Effector memory CD8-positive, alpha-beta T cell (primary cell): ENCODE results near the gene MCUB.
"Not testable (repeated sequence)": the region's sequence is repeated elsewhere in the genome, so short reads cannot be mapped to it uniquely, and the experiment has no call there.

Experiments
- ATAC-seq: fragments of 150-1000 bp; cut with Tn5 transposase; replicated peaks from 2 replicates; pipeline ENCODE4 v1.10.0; 2021; ENCODE audit warnings: mild to moderate bottlenecking, moderate library complexity
- DNase-seq, 3 experiments: peaks; one replicate each; pipeline ENCODE4 v3.0.0; 2021
- H3K27ac Mint-ChIP-seq, 2 donors: one replicate each; pipeline ENCODE4 v1.8.0; 2022; ENCODE audit warnings: mild to moderate bottlenecking in 2 of 2, mixed read lengths in 2 of 2, moderate library complexity in 2 of 2
- H3K27me3 Mint-ChIP-seq, 2 donors: one replicate each; pipeline ENCODE4 v1.8.0; 2022; ENCODE audit warnings: mixed read lengths in 2 of 2
- H3K36me3 Mint-ChIP-seq: one replicate; pipeline ENCODE4 v1.8.0; 2022; ENCODE audit warnings: mild to moderate bottlenecking, moderate library complexity, mixed read lengths; ENCODE audit not compliant: insufficient read depth
- H3K4me1 Mint-ChIP-seq, 2 donors: one replicate each; pipeline ENCODE4 v1.8.0; 2022; ENCODE audit warnings: low read depth in 2 of 2, mixed read lengths in 2 of 2
- H3K4me3 Mint-ChIP-seq, 2 donors: one replicate each; pipeline ENCODE4 v1.8.0; 2022; ENCODE audit warnings: mild to moderate bottlenecking in 2 of 2, mixed read lengths in 2 of 2, moderate library complexity in 2 of 2
- H3K9me3 Mint-ChIP-seq, 2 donors: one replicate each; pipeline ENCODE4 v1.8.0; 2022; ENCODE audit warnings: mixed read lengths in 2 of 2

Gene MCUB

DNA sequence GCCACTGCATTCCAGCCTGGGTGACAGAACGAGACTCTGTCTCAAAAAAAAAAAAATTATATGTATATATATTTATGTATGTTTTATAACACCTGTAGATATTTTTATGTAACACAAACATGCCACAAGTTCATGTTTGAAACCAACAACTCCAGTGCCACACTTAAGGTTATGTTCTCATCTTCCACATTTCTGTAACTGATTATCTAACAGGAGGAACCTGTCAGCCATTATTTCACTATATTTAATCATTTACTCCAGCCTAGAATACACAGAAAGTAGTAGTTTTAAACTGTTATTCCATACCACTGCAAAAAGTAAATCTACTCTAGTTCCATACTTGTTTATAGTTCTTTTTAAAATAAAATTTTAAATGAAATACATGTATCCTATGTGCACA, 32.3 kb downstream of the MCUB start:
- no peak for DNase-seq
- Mint-ChIP-seq H3K4me3 (no peak overlapping the region), H3K27ac (peak overlapping the region in 1 of 2 donors; percentile 52), H3K27me3 (no peaks in the 10 kb centered on the region), H3K9me3 (no peaks in the 10 kb centered on the region), H3K4me1 (peaks cover 13 to 33% of the 10 kb centered on the region in 2 donors), H3K36me3 (no peaks in the 10 kb centered on the region)
- no peak for ATAC-seq

DNA sequence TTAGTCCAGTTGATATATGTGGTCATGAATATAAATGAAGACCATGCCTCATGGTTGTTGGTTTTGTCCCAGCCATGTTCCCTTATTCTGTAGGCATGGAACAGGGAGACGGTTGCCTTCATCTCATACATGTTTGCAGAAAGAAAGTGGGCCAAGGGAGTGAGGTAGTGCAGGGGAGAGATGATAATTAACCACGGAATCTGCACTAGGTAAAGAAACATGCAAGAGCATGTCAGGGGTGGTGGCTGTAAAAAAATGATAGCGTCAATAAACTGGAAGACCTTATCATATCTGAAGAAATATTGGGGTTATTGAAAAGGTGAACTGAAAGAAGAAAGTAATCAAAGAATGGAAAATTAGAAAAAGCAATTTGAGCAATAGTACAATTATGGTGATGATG, 35.1 kb downstream of the MCUB start:
- H3K36me3 Mint-ChIP-seq, DNase-seq, H3K4me3 Mint-ChIP-seq, H3K27ac Mint-ChIP-seq, H3K9me3 Mint-ChIP-seq, ATAC-seq, H3K27me3 Mint-ChIP-seq: not testable (repeated sequence)
- H3K4me1 Mint-ChIP-seq, result peaks cover 9 to 22% of the 10 kb centered on the region in 2 donors

DNA sequence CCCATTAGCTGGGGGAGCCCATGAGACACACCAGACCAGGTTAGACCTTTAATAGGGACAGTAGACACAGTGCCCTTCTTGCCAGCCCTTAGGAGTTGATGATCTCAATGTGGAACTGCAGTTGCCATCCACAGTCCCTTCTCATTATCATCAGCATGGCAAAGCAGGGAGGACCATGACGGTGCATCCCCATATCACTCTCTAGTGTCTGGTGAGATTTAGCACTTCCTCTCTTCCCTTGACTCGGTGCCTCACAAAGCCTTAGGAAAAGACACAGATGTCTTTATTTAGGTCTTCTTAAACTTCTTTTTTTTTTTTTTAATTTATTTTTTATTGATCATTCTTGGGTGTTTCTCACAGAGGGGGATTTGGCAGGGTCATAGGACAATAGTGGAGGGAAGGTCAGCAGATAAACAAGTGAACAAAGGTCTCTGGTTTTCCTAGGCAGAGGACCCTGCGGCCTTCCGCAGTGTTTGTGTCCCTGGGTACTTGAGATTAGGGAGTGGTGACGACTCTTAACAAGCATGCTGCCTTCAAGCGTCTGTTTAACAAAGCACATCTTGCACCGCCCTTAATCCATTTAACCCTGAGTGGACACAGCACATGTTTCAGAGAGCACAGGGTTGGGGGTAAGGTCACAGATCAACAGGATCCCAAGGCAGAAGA, 36.5 kb downstream of the MCUB start:
- H3K27me3 Mint-ChIP-seq, ATAC-seq, H3K27ac Mint-ChIP-seq, DNase-seq, H3K4me3 Mint-ChIP-seq, H3K36me3 Mint-ChIP-seq, H3K9me3 Mint-ChIP-seq: not testable (repeated sequence)
- peaks cover 7 to 20% of the 10 kb centered on the region in 2 donors for H3K4me1 Mint-ChIP-seq

DNA sequence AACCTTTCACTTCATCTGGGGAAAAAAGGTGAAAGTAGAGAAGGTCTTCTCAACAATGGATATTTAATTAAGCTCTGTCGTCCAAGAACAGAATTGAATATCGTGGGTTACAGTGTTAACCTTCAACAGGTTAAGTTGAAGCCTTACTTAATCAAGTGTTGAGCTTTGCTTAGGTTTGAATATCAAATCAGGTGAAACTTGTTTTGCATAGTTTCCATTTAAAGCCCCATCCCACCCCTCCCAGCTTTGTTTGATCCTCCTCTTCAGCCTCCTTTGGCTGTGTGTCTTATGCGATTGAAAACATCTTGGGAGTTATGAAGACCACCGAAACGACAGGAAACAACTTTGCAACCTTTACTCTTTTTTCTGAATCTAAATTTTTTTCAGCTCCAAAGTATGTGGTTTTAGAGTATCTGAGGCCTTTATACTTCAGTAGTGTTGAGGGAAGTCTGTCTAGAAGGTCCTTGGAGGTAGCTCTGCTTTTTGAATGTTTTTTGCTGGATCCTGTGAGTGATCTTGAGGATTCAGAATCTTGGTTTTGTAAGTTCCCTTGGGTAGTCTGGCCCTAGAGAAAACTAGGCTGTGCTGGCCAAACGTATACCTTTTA, 39.1 kb downstream of the MCUB start:
- no peak for ATAC-seq
- no peak for DNase-seq
- no peak overlapping the region for H3K4me3 Mint-ChIP-seq

DNA sequence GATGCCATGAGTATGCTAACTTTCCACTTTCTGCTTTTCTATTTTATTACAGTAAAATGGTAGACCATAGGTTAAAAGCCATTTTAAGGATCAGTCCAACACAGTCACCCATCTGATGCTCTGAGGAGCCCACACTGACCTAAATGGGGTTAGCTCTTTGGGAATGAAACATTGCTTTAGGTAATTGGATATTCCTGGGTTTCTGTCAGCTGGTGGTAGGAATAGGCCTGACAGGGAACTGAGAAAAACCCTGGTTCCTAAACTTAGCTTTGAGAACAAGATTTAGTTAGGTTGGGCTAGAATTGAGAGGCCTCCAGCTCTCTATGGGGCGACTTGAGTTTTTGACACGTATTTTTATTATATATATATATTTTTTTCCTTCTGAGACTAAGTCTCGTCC, 40.4 kb downstream of the MCUB start:
- ATAC-seq (no peak), DNase-seq (no peak)
- peaks cover 16 to 35% of the 10 kb centered on the region in 2 donors for H3K4me1 Mint-ChIP-seq
- peak overlapping the region in 1 of 2 donors; percentile 58 for H3K27ac Mint-ChIP-seq
- no peaks in the 10 kb centered on the region for H3K36me3 Mint-ChIP-seq
- H3K4me3 Mint-ChIP-seq, result no peak overlapping the region
- H3K9me3 Mint-ChIP-seq, result no peaks in the 10 kb centered on the region
- H3K27me3 Mint-ChIP-seq, result no peaks in the 10 kb centered on the region

More for the DNA sequence above, 39.1 kb downstream of the MCUB start:
- Mint-ChIP-seq H3K9me3 (no peaks in the 10 kb centered on the region), H3K4me1 (peaks cover 13 to 28% of the 10 kb centered on the region in 2 donors), H3K27me3 (no peaks in the 10 kb centered on the region), H3K27ac (peak overlapping the region in 1 of 2 donors; percentile 65), H3K36me3 (no peaks in the 10 kb centered on the region)

DNA sequence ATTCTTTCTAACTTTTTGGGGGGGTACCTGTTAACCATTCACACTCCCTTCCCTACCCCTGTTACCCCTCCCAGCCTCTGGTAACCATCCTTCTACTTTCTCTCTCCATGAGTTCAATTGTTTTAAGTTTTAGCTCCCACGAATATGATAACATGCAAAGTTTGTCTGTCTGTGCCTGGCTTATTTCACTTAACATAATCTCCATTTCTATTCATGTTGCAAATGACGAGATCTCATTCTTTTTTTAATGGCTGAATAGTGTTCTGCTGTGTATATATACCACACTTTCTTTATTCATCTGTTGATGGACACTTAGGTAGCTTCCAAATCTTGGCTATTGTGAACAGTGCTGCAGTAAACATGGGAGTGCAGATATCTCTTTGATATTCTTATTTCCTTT, 41.3 kb downstream of the MCUB start:
- Mint-ChIP-seq H3K4me1 (peaks cover 22 to 44% of the 10 kb centered on the region in 2 donors), H3K36me3 (no peaks in the 10 kb centered on the region), H3K4me3 (no peak overlapping the region), H3K9me3 (peaks cover 0 to 1% of the 10 kb centered on the region in 2 donors), H3K27ac (peak overlapping the region in 1 of 2 donors; percentile 9), H3K27me3 (no peaks in the 10 kb centered on the region)
- DNase-seq (no peak), ATAC-seq (no peak)

DNA sequence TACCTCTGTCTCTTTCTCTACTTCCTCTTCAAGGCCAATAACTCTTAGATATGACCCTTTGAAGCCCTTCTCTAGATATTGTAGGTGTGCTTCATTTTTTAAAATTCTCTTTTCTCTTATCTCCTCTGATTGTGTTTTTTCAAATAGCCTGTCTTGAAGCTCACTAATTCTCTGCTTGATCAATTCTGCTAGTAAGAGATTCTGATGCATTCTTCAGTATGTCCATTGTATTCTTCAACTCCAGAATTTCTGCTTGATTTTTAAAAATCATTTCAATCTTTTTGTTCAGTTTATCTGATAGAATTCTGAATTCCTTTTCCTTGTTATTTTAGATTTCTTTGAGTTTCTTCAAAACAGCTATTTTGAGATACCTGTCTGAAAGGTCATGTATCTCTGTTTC, 47.9 kb downstream of the MCUB start:
- H3K4me1 Mint-ChIP-seq, result peaks cover 34 to 53% of the 10 kb centered on the region in 2 donors
- H3K9me3 Mint-ChIP-seq, result peaks cover 6 to 13% of the 10 kb centered on the region in 2 donors
- H3K27me3 Mint-ChIP-seq, result no peaks in the 10 kb centered on the region
- H3K36me3 Mint-ChIP-seq, result peaks cover 6% of the 10 kb centered on the region
- H3K27ac Mint-ChIP-seq, result peak overlapping the region in 1 of 2 donors; percentile 3
- DNase-seq (no peak), ATAC-seq (no peak)
- peak overlapping the region in 1 of 2 donors; percentile 37 for H3K4me3 Mint-ChIP-seq

DNA sequence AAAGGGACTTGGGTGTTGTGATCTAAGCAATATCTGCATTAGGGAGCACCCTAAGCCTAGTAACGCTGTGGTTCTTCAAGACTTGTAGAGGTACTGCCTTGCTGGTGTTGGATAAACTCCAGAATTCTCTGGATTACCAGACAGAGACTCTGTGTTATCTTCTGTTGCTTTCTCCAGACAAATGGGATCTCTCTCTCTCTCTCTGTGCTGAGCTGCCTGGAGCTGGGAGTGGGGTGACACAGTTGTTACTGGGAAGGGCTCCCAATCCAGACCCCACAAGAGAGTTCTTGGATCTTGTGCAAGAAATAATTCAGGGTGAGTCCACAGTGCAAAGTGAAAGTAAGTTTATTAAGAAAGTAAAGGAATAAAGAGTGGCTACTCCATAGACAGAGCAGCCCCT, 48.8 kb downstream of the MCUB start:
- peaks cover 6% of the 10 kb centered on the region for H3K36me3 Mint-ChIP-seq
- no peak overlapping the region for H3K27ac Mint-ChIP-seq
- ATAC-seq (no peak), DNase-seq (no peak)
- peaks cover 6 to 13% of the 10 kb centered on the region in 2 donors for H3K9me3 Mint-ChIP-seq
- no peaks in the 10 kb centered on the region for H3K27me3 Mint-ChIP-seq
- H3K4me1 Mint-ChIP-seq, result peaks cover 38 to 62% of the 10 kb centered on the region in 2 donors
- H3K4me3 Mint-ChIP-seq, result peak overlapping the region in 1 of 2 donors; percentile 55

DNA sequence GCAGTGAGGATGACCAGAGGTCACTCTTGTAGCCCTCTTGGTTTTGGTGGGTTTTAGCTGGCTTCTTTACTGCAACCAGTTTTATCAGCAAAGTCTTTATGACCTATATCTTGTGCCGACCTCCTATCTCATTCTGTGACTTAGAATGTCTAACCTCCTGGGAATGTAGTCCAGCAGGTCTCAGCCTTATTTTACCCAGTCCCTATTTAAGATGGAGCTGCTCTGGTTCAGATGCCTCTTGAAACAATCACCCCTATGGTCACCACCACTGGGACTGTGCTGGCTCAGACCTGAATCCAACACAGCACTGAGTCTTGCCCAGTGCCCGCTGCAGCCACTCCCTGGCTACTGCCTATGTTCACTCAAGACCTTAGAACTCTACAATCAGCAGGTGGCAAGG, 49.4 kb downstream of the MCUB start:
- peaks cover 6% of the 10 kb centered on the region for H3K36me3 Mint-ChIP-seq
- no peaks in the 10 kb centered on the region for H3K27me3 Mint-ChIP-seq
- ATAC-seq, result no peak
- H3K9me3 Mint-ChIP-seq, result peaks cover 6 to 13% of the 10 kb centered on the region in 2 donors
- peaks cover 41 to 65% of the 10 kb centered on the region in 2 donors for H3K4me1 Mint-ChIP-seq
- no peak for DNase-seq
- peak overlapping the region in 1 of 2 donors; percentile 35 for H3K27ac Mint-ChIP-seq
- no peak overlapping the region for H3K4me3 Mint-ChIP-seq

DNA sequence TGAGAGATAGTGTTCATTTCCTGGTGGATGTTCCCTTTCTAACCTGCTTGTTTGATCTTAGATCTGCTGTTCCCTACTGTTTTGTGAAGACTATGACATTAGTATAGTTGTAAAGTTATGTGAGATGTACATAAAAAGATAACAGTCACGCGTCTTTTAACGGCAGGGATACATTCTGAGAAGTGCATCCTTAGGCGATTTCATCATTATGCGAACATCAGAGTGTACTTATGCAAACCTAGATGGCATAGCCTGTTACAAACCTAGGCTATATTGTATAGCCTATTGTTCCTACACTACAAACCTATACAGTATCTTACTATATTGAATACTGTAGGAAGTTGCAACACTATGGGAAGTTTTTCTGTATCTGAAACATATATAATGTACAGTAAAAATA, 50.4 kb downstream of the MCUB start:
- Mint-ChIP-seq H3K27me3 (no peaks in the 10 kb centered on the region), H3K4me1 (peaks cover 36 to 61% of the 10 kb centered on the region in 2 donors), H3K4me3 (no peak overlapping the region), H3K27ac (no peak overlapping the region), H3K36me3 (peaks cover 8% of the 10 kb centered on the region), H3K9me3 (peaks cover 6 to 13% of the 10 kb centered on the region in 2 donors)
- DNase-seq (no peak), ATAC-seq (no peak)

DNA sequence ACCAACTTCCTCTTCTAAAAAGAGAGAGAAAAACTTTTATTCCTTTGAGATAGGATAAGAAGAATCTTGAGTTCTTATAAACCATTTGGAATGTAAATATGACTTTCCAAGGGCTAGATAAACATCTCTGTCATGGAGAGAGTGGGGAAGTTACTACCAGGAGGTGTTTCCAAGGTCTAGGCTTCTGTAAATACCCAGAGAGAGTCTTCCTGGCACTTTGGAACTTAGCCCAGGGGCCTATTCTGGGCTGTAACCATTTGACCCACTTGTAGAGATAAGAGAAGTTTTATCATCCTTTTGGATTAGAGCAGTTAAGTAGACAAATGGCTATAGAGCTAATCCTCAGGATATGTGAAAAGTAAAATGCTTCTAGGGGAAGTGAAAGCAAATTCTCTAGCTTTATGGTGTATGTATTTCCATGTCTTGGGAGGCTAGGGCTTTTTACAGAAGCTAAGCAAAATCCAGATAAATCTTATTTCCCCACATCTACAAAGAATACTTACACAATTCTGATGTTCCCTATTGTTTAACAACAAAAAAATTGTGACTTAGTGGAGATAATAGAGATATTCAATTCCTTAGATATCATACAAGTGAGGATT, 51.1 kb downstream of the MCUB start:
- Mint-ChIP-seq H3K36me3 (peaks cover 11% of the 10 kb centered on the region), H3K4me1 (peaks cover 32 to 56% of the 10 kb centered on the region in 2 donors), H3K27me3 (no peaks in the 10 kb centered on the region), H3K27ac (no peak overlapping the region), H3K9me3 (peaks cover 6 to 13% of the 10 kb centered on the region in 2 donors), H3K4me3 (no peak overlapping the region)
- DNase-seq (no peak), ATAC-seq (no peak)

DNA sequence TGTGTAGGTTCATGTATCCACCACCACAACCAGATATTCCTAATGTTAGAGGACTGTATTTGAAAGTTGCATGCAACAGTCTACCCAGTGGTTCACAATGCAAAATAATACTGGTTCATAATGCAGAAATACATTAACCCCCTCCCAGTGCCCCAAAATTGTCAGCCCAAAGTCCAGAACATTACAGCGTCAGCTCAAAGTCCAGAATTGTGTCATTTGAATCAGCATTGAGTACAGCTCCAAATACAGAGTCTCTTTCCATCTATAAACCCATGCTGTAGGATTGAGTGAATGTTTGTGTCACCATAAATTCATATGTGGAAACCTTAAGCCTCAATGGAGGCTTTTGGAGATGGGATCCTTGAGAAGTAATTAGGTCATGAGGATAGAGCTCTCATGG, 54.0 kb downstream of the MCUB start:
- Mint-ChIP-seq H3K27ac (no peak overlapping the region), H3K4me3 (no peak overlapping the region), H3K4me1 (peaks cover 29 to 60% of the 10 kb centered on the region in 2 donors), H3K9me3 (no peaks in the 10 kb centered on the region), H3K36me3 (peaks cover 15% of the 10 kb centered on the region), H3K27me3 (no peaks in the 10 kb centered on the region)
- ATAC-seq, result no peak
- DNase-seq, result no peak

DNA sequence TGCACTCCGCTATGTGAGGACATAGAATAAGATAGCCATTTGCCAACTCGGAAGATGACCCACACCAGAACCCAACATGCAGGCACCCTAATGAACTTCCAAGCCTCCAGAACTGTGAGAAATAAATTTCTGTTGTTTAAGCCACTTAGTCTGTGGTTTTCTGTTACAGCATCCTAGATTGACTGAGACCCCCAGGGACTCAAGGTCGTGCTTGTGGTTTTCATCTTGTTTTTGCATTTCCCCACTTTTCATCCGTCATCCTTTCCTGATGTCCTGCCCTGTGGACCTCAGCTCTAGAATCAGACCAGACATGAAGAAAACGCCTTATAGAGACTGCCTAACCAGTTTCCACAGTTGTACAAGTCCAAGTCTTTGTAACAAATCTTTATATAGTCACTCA, 54.4 kb downstream of the MCUB start:
- peaks cover 15% of the 10 kb centered on the region for H3K36me3 Mint-ChIP-seq
- ATAC-seq (no peak), DNase-seq (no peak)
- peaks cover 28 to 60% of the 10 kb centered on the region in 2 donors for H3K4me1 Mint-ChIP-seq
- H3K27ac Mint-ChIP-seq, result no peak overlapping the region
- H3K27me3 Mint-ChIP-seq, result no peaks in the 10 kb centered on the region
- no peaks in the 10 kb centered on the region for H3K9me3 Mint-ChIP-seq
- no peak overlapping the region for H3K4me3 Mint-ChIP-seq

DNA sequence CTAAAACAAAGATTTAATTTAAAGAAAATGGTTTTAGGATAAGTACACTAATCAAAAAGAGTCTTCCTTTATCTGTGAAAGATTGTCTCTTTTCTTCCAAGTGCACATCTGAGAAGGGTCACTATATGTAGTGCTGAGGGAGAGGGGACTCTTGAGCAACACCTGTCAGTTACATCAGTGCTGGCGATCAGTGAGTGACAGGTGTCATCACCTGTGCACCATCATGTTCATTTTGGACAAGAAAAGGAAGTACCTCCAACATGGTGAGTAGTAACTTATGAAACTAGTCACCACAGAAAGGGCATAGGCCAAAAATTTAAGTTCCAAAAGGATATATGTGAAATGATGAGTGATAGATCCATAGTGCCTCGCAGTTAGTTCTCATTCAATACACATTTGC, 55.7 kb downstream of the MCUB start:
- DNase-seq, result no peak
- H3K36me3 Mint-ChIP-seq, result peaks cover 15% of the 10 kb centered on the region
- H3K4me3 Mint-ChIP-seq, result no peak overlapping the region
- no peak for ATAC-seq
- H3K27ac Mint-ChIP-seq, result peak overlapping the region in 1 of 2 donors; percentile 17
- H3K4me1 Mint-ChIP-seq, result peaks cover 22 to 50% of the 10 kb centered on the region in 2 donors
- H3K9me3 Mint-ChIP-seq, result no peaks in the 10 kb centered on the region
- H3K27me3 Mint-ChIP-seq, result no peaks in the 10 kb centered on the region
